Measurements from ENCODE around the gene LNX1.

LNX1 gene

DNA sequence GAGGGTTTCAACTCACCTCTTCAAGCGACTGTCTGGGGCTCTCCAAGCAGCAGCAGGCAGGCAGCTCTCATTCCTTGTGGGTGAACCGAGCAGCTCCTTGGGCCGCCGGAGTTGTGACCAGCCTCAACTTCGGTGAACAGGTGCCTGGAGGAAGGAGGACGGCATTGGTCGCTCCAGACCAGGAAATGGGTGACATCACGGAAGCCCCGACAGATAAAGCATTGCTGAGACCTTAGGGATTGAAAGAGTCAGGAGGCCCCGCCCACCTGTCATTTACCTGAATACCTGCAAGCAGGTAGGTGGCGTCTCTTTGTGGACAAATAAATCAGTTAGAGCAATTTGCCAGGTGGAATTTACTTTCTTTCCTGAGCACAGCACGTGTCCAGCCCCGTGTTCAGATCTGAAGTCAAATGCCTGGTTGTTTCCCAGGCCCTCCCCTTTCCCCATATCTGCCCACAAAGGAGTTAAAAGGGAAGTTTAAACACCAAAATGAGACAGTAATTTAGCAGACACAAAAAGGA, at the start of gene LNX1:
TSS of gene LNX1 (minus strand) at position 115 of the 521 bp plus-strand sequence. CDS start 17,484 bp downstream, outside the sequence.
- no peak for ATAC-seq
- TF ChIP-seq OSR1 (CRISPR knock-in tag; IDR thresholded peaks at IDR 0.05) (no peak), ISL1 (CRISPR knock-in tag; IDR thresholded peaks at IDR 0.05) (no peak), TCF4 (CRISPR knock-in tag; IDR thresholded peaks at IDR 0.05; ENCODE audit: borderline replicate concordance) (no peak), SNAI2 (CRISPR knock-in tag; IDR thresholded peaks at IDR 0.05) (no peak), ZNF8 (CRISPR knock-in tag; IDR thresholded peaks at IDR 0.05) (no peak), ESRRG (CRISPR knock-in tag; IDR thresholded peaks at IDR 0.05) (no peak), ZFP30 (CRISPR knock-in tag; IDR thresholded peaks at IDR 0.05) (no peak), ZNF565 (CRISPR knock-in tag; conservative IDR thresholded peaks at IDR 0.05; ENCODE audit: low read depth) (no peak), GLIS3 (CRISPR knock-in tag; IDR thresholded peaks at IDR 0.05) (no peak), CSDC2 (CRISPR knock-in tag; IDR thresholded peaks at IDR 0.05) (no peak)

GRCh38 chr4:53640576-53641453, 49.5 kb upstream of the LNX1 start:
- no peak for TF ChIP-seq ZFP3 (CRISPR knock-in tag; IDR thresholded peaks at IDR 0.05)
- TF ChIP-seq CSDC2 (CRISPR knock-in tag; IDR thresholded peaks at IDR 0.05) = no peak
- TF ChIP-seq TOX (CRISPR knock-in tag; IDR thresholded peaks at IDR 0.05; ENCODE audit: borderline replicate concordance) = no peak
- TF ChIP-seq ARNTL (CRISPR knock-in tag; IDR thresholded peaks at IDR 0.05; ENCODE audit: borderline replicate concordance, low read depth) = no peak
- no peak for TF ChIP-seq CSRNP3 (CRISPR knock-in tag; IDR thresholded peaks at IDR 0.05)
- TF ChIP-seq PPARA (CRISPR knock-in tag; IDR thresholded peaks at IDR 0.05; ENCODE audit: borderline replicate concordance) = no peak
- TF ChIP-seq TCF4 (CRISPR knock-in tag; IDR thresholded peaks at IDR 0.05; ENCODE audit: borderline replicate concordance) = no peak
- TF ChIP-seq RARB (CRISPR knock-in tag; IDR thresholded peaks at IDR 0.05) = no peak
- TF ChIP-seq PATZ1 (CRISPR knock-in tag; IDR thresholded peaks at IDR 0.05; ENCODE audit: borderline replicate concordance) = no peak
- ATAC-seq = no peak

- ATAC-seq = no peak
- TF ChIP-seq ZNF8 (CRISPR knock-in tag; IDR thresholded peaks at IDR 0.05) = 0 out of 2 replicates have a peak, but pooled peaks have one; percentile 15
- TF ChIP-seq ZFP30 (CRISPR knock-in tag; IDR thresholded peaks at IDR 0.05) = no peak
These were observed 47.6 kb upstream of the LNX1 start for GRCh38 chr4:53638919-53639318.

DNA sequence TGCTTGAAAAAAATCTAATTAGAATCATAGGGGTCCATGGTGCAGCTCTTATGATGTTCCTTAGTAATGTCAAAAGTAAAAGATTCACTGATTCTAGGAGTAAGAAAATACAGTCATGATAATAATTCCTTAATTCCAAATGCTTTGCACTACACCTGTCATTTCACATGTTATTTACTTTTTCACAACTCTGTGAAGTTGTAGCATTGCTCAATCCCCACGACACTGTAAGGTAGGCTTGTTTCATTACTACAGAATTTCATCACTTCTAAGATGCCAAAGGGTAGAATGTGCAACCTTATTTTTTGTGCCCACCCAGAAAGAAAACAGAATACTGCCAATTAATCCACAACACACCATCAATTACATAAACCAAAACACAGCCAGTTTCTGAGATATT, 46.1 kb upstream of the LNX1 start:
- ATAC-seq = no peak
- TF ChIP-seq ZNF8 (CRISPR knock-in tag; IDR thresholded peaks at IDR 0.05) = no peak
- TF ChIP-seq SNAI2 (CRISPR knock-in tag; IDR thresholded peaks at IDR 0.05) = no peak
- no peak for TF ChIP-seq ISL1 (CRISPR knock-in tag; IDR thresholded peaks at IDR 0.05)
- no peak for TF ChIP-seq ZC3H10 (CRISPR knock-in tag; IDR thresholded peaks at IDR 0.05)
- TF ChIP-seq ESRRG (CRISPR knock-in tag; IDR thresholded peaks at IDR 0.05) = no peak
- TF ChIP-seq GLIS3 (CRISPR knock-in tag; IDR thresholded peaks at IDR 0.05) = no peak
- no peak for TF ChIP-seq ZFP3 (CRISPR knock-in tag; IDR thresholded peaks at IDR 0.05)
- TF ChIP-seq POU6F1 (CRISPR knock-in tag; IDR thresholded peaks at IDR 0.05; ENCODE audit: borderline replicate concordance, low read depth) = no peak
- no peak for TF ChIP-seq PATZ1 (CRISPR knock-in tag; IDR thresholded peaks at IDR 0.05; ENCODE audit: borderline replicate concordance)
- TF ChIP-seq CREB5 (CRISPR knock-in tag; IDR thresholded peaks at IDR 0.05; ENCODE audit: low read depth) = no peak
- no peak for TF ChIP-seq PPARA (CRISPR knock-in tag; IDR thresholded peaks at IDR 0.05; ENCODE audit: borderline replicate concordance)
- no peak for TF ChIP-seq ARNTL (CRISPR knock-in tag; IDR thresholded peaks at IDR 0.05; ENCODE audit: borderline replicate concordance, low read depth)
- TF ChIP-seq TCF4 (CRISPR knock-in tag; IDR thresholded peaks at IDR 0.05; ENCODE audit: borderline replicate concordance) = no peak
- TF ChIP-seq TOX (CRISPR knock-in tag; IDR thresholded peaks at IDR 0.05; ENCODE audit: borderline replicate concordance) = no peak
- no peak for TF ChIP-seq CSRNP3 (CRISPR knock-in tag; IDR thresholded peaks at IDR 0.05)
- no peak for TF ChIP-seq ZNF70 (CRISPR knock-in tag; IDR thresholded peaks at IDR 0.05)
- TF ChIP-seq OSR1 (CRISPR knock-in tag; IDR thresholded peaks at IDR 0.05) = no peak
- TF ChIP-seq RARB (CRISPR knock-in tag; IDR thresholded peaks at IDR 0.05) = no peak
